ENCODE results near the gene PDE11A.

The PDE11A gene

GRCh38 chr2:177688844-177689243 is 383.7 kb downstream of the PDE11A start:
- H3K4me3 ChIP-seq (ENCODE audit: low read depth, low read length), result no peak overlapping the region
- no peaks in the 10 kb centered on the region for H3K9me3 ChIP-seq
- no peak for DNase-seq
- no peak for TF ChIP-seq CTCF (IDR thresholded peaks at IDR 0.05; ENCODE audit: low read depth, low read length)
- H3K27me3 ChIP-seq, result no peaks in the 10 kb centered on the region
- no peaks in the 10 kb centered on the region for H3K4me1 ChIP-seq
- no peaks in the 10 kb centered on the region for H3K36me3 ChIP-seq

- H3K4me1 ChIP-seq, result peaks cover 8% of the 10 kb centered on the region; the same call in 1 of the 2 replicates
- no peaks in the 10 kb centered on the region for H3K36me3 ChIP-seq
- no peak for DNase-seq
- no peaks in the 10 kb centered on the region for H3K9me3 ChIP-seq
- no peak overlapping the region for H3K4me3 ChIP-seq (ENCODE audit: low read depth, low read length)
- no peak for TF ChIP-seq CTCF (IDR thresholded peaks at IDR 0.05; ENCODE audit: low read depth, low read length)
- no peaks in the 10 kb centered on the region for H3K27me3 ChIP-seq
Measured at GRCh38 chr2:177683661-177684069, 388.9 kb downstream of the PDE11A start.

GRCh38 chr2:177682836-177683660 is 389.5 kb downstream of the PDE11A start:
- Histone ChIP-seq H3K4me3 (ENCODE audit: low read depth, low read length) (no peak overlapping the region), H3K9me3 (no peaks in the 10 kb centered on the region), H3K4me1 (peaks cover 8% of the 10 kb centered on the region; the same call in 1 of the 2 replicates), H3K36me3 (no peaks in the 10 kb centered on the region), H3K27me3 (no peaks in the 10 kb centered on the region)
- DNase-seq, result no peak
- no peak for TF ChIP-seq CTCF (IDR thresholded peaks at IDR 0.05; ENCODE audit: low read depth, low read length)

- H3K9me3 ChIP-seq, result no peaks in the 10 kb centered on the region
- TF ChIP-seq CTCF (IDR thresholded peaks at IDR 0.05; ENCODE audit: low read depth, low read length), result no peak
- peaks cover 8% of the 10 kb centered on the region; the same call in 1 of the 2 replicates for H3K4me1 ChIP-seq
- H3K27me3 ChIP-seq, result no peaks in the 10 kb centered on the region
- no peaks in the 10 kb centered on the region for H3K36me3 ChIP-seq
- H3K4me3 ChIP-seq (ENCODE audit: low read depth, low read length), result no peak overlapping the region
- DNase-seq, result no peak
Measured at GRCh38 chr2:177682006-177682405, 390.6 kb downstream of the PDE11A start.

GRCh38 chr2:177680866-177681712 is 391.5 kb downstream of the PDE11A start:
- Histone ChIP-seq H3K36me3 (no peaks in the 10 kb centered on the region), H3K4me1 (peaks cover 15% of the 10 kb centered on the region), H3K27me3 (no peaks in the 10 kb centered on the region), H3K9me3 (no peaks in the 10 kb centered on the region), H3K4me3 (ENCODE audit: low read depth, low read length) (no peak overlapping the region)
- no peak for DNase-seq
- TF ChIP-seq CTCF (IDR thresholded peaks at IDR 0.05; ENCODE audit: low read depth, low read length), result no peak

All from BE2C (cell line).